K562 (cell line): ENCODE measurements around the gene CYP2A6. TPM values are rescaled to one million over a fixed set of nuclear protein-coding genes. Genes with fewer than 3 reads are reported as not detected.
"Not testable (repeated sequence)": the region's sequence is repeated elsewhere in the genome, so short reads cannot be mapped to it uniquely, and the experiment has no call there.

Source experiments
- ATAC-seq: fragments of 200-7000 bp; cut with Tn5 transposase; 3 replicates; pipeline ENCODE4 v1.9.1; 2020; ENCODE audit warnings: moderate library complexity
- BruUV-seq: library from RNA; stranded (reverse); fragments of 400-500 nt; replicated peaks from 2 replicates; lab custom pipeline; 2021; lab: Mats Ljungman, UMichigan
- CTCF ChIA-PET: fragments of 300-600 bp; formaldehyde crosslinking; extraction: SDS; loops from one replicate; lab custom pipeline; 2021; ENCODE audit warnings: low intra/inter-chr PET ratio; lab: Yijun Ruan, JAX
- POLR2A ChIA-PET: fragments of 300-600, 350-650 bp; sonication (Branson Sonifier 250); formaldehyde crosslinking; extraction: SDS; loops from one replicate; lab custom pipeline; 2021; ENCODE audit warnings: antibody characterized with exemption, inconsistent platforms; lab: Yijun Ruan, JAX
- DNase-seq, 4 experiments: peaks; one replicate each; pipeline versions ENCODE4 v3.0.0 to v3.0.0-alpha.2; 2011 to 2018; ENCODE audit warnings: low spot score in 3 of 4, mixed read lengths in 3 of 4; ENCODE audit errors: extremely low read depth in 1 of 4
- FAIRE-seq: peaks from 2 replicates; lab custom pipeline; 2011; peaks lifted over from hg19 to GRCh38; lab: Jason Lieb, UNC
- H2AFZ ChIP-seq: 2 replicates; pipeline ENCODE4 v1.6.0; 2011; ENCODE audit warnings: low read depth, low read length, control low read depth, inconsistent platforms
- H3K27ac ChIP-seq: fragments of 200-600 bp; 3 replicates; pipeline ENCODE4 v1.8.0; 2011; ENCODE audit warnings: low read depth, mild to moderate bottlenecking, control low read depth, inconsistent platforms, low read length, moderate library complexity, mixed read lengths; ENCODE audit errors: extremely low read depth
- H3K27me3 ChIP-seq, 2 experiments: fragments of 300-600 bp in 1 of 2; 2 replicates in 1 of 2; 3 replicates in 1 of 2; pipeline versions ENCODE4 v1.6.0 to v1.8.0; 2011; ENCODE audit warnings: inconsistent platforms in 2 of 2, low read length in 2 of 2, mild to moderate bottlenecking in 1 of 2, mixed read lengths in 1 of 2, moderate library complexity in 1 of 2; ENCODE audit not compliant: control insufficient read depth in 2 of 2, insufficient read depth in 2 of 2
- H3K36me3 ChIP-seq: fragments of 300-600 bp; 3 replicates; pipeline ENCODE4 v1.8.0; 2011; ENCODE audit warnings: mild to moderate bottlenecking, low read length, inconsistent platforms; ENCODE audit not compliant: control insufficient read depth, insufficient read depth
- H3K4me1 ChIP-seq, 2 experiments: fragments of 200-600 bp in 1 of 2; replicated peaks in 1 of 2; 2 replicates in 1 of 2; 3 replicates in 1 of 2; pipeline versions ENCODE4 v1.5.1 to v1.8.0; 2011; ENCODE audit warnings: inconsistent platforms in 2 of 2, low read length in 2 of 2, mild to moderate bottlenecking in 1 of 2, mixed read lengths in 1 of 2, moderate library complexity in 1 of 2; ENCODE audit not compliant: control insufficient read depth in 2 of 2, insufficient read depth in 2 of 2
- H3K4me2 ChIP-seq: 2 replicates; pipeline ENCODE4 v1.6.1; 2011; ENCODE audit warnings: low read length, control low read depth, inconsistent platforms, mixed read lengths; ENCODE audit not compliant: insufficient read depth
- H3K4me3 ChIP-seq: fragments of 200-600 bp; sonication (generic), shearing (Covaris generic); 2 replicates; pipeline ENCODE4 v1.5.1; 2016; ENCODE audit warnings: control low read depth, inconsistent platforms
- H3K79me2 ChIP-seq: fragments of 200-600 bp; 3 replicates; pipeline ENCODE4 v1.8.0; 2011; ENCODE audit warnings: low read length, inconsistent platforms; ENCODE audit not compliant: control insufficient read depth, insufficient read depth
- H3K9ac ChIP-seq, 2 experiments: 2 replicates each; pipeline versions ENCODE4 v1.6.0 to v1.6.1; 2011; ENCODE audit warnings: low read depth in 2 of 2, low read length in 2 of 2, control low read depth in 1 of 2, inconsistent platforms in 1 of 2, mild to moderate bottlenecking in 1 of 2, mixed read lengths in 1 of 2; ENCODE audit not compliant: insufficient read depth in 1 of 2
- H3K9me1 ChIP-seq: one replicate; pipeline ENCODE4 v1.6.0; 2011; ENCODE audit warnings: inconsistent platforms, mild to moderate bottlenecking, low read length, moderate library complexity; ENCODE audit not compliant: control insufficient read depth, insufficient read depth
- H3K9me3 ChIP-seq: replicated peaks from 2 replicates; pipeline ENCODE4 v1.5.1; 2011; ENCODE audit warnings: low read depth, low read length, inconsistent platforms; ENCODE audit not compliant: control insufficient read depth, insufficient read depth
- H4K20me1 ChIP-seq: replicated peaks from 2 replicates; pipeline ENCODE4 v1.6.1; 2011; ENCODE audit warnings: low read length, inconsistent platforms, mixed read lengths; ENCODE audit not compliant: control insufficient read depth, insufficient read depth
- CBX3 ChIP-seq, 2 experiments: IDR thresholded peaks; 1 replicate in 1 of 2; 2 replicates in 1 of 2; pipeline ENCODE4 v1.6.1; 2012; ENCODE audit warnings: inconsistent platforms in 2 of 2, low read length in 2 of 2, borderline replicate concordance in 1 of 2, control low read depth in 1 of 2
- CXXC5 ChIP-seq: fragments of 250-450 bp; sonication (Bioruptor Pico); IDR thresholded peaks from 2 replicates; pipeline ENCODE4 v1.8.0; 2022; ENCODE audit warnings: inconsistent platforms, mild to moderate bottlenecking, moderate library complexity
- HDAC1 ChIP-seq, 2 experiments: fragments of 450-650 bp; IDR thresholded peaks; 2 replicates each; pipeline ENCODE4 v1.6.1; 2016 to 2017; ENCODE audit warnings: inconsistent platforms in 1 of 2, mild to moderate bottlenecking in 1 of 2, moderate library complexity in 1 of 2
- HDAC2 ChIP-seq: fragments of 450-650 bp; IDR thresholded peaks from 2 replicates; pipeline ENCODE4 v1.6.1; 2016; ENCODE audit warnings: mild to moderate bottlenecking
- KDM5B ChIP-seq: fragments of 200-600 bp; sonication (generic); IDR thresholded peaks from 2 replicates; pipeline ENCODE4 v1.6.1; 2012; ENCODE audit warnings: low read depth, mild to moderate bottlenecking, moderate library complexity, low read length, control low read depth, inconsistent platforms; ENCODE audit not compliant: insufficient replicate concordance
- RCOR1 ChIP-seq, 2 experiments: IDR thresholded peaks; 2 replicates each; pipeline ENCODE4 v1.6.1; 2012; ENCODE audit warnings: low read depth in 2 of 2, low read length in 2 of 2, borderline replicate concordance in 1 of 2, improper control_type of control experiment in 1 of 2
- TBL1XR1 ChIP-seq, 2 experiments: IDR thresholded peaks; 2 replicates each; pipeline ENCODE4 v1.6.1; 2012; ENCODE audit warnings: improper control_type of control experiment in 2 of 2, low read length in 2 of 2, mild to moderate bottlenecking in 1 of 2
- ZEB2 ChIP-seq: fragments of 450-650 bp; IDR thresholded peaks from 2 replicates; pipeline ENCODE4 v1.6.1; 2016
- ZNF311 ChIP-seq: fragments of 250-450 bp; sonication (Bioruptor Pico); IDR thresholded peaks from 2 replicates; pipeline ENCODE4 v1.4.0; 2020; ENCODE audit warnings: mild to moderate bottlenecking, moderate library complexity
- WGBS: fragments of 100-300 bp; shearing (Covaris generic); methylation state at CpG from one replicate; pipeline ENCODE4 v1.1.6; 2016; ENCODE audit warnings: low coverage, mixed read lengths; ENCODE audit not compliant: insufficient coverage; ENCODE audit errors: missing lambda C conversion rate; 5-methylcytosine and 5-hydroxymethylcytosine counted together
- in situ Hi-C: fragments of 300-500 bp; cut with MboI; formaldehyde crosslinking; loops from 4 replicates; pipeline ENCODE4 v1.15.0; 2018; ENCODE audit warnings: inconsistent platforms, mixed read lengths
- intact Hi-C: fragments of 100-400 bp; cut with micrococcal nuclease; formaldehyde crosslinking; loops from 2 replicates; pipeline ENCODE4 v1.14.2; 2022
- polyA plus RNA-seq, 8 experiments: library from polyadenylated mRNA; depleted of rRNA in 4 of 8; stranded (reverse) in 5 of 8; unstranded in 3 of 8; fragments of >200 nt; fragmentation: Nextera tagmentation in 2 of 8; fragmentation: Illumina TruSeq in 1 of 8; extraction: Ambion mirVana in 2 of 8; extraction: Trizol in 1 of 8; gene quantifications; 2 replicates each; pipeline versions ENCODE4 v1.2.1 to v1.2.3, GENCODE V29; 2011 to 2014; ENCODE audit warnings: inconsistent platforms in 1 of 8, missing spikeins in 1 of 8
- total RNA-seq, 7 experiments: library from RNA; depleted of rRNA in 6 of 7; stranded (reverse); fragments of >200 nt in 6 of 7; fragmentation: Illumina TruSeq in 2 of 7; extraction: Trizol in 2 of 7; gene quantifications; 2 replicates each; pipeline versions ENCODE4 v1.2.1 to v1.2.3, GENCODE V29; 2011 to 2021; ENCODE audit warnings: low replicate concordance in 1 of 7
- TF ChIP-seq, protein P1 (sequence below), 2 experiments: IDR thresholded peaks; 2 replicates each; pipeline ENCODE4 v1.6.1; 2011; ENCODE audit warnings: borderline replicate concordance in 1 of 2, control low read depth in 1 of 2, low read depth in 1 of 2, low read length in 1 of 2, mild to moderate bottlenecking in 1 of 2, mixed read lengths in 1 of 2, moderate library complexity in 1 of 2; ENCODE audit not compliant: insufficient read depth in 1 of 2, insufficient read length in 1 of 2, poor library complexity in 1 of 2, severe bottlenecking in 1 of 2; ENCODE audit errors: extremely low read depth in 1 of 2
- TF ChIP-seq, protein P2 (sequence below): fragments of 450-650 bp; formaldehyde crosslinking; IDR thresholded peaks from 2 replicates; pipeline ENCODE4 v1.4.0; 2020; ENCODE audit warnings: mild to moderate bottlenecking, moderate library complexity
- TF ChIP-seq, protein P3 (sequence below): sonication (generic); formaldehyde crosslinking; IDR thresholded peaks from 2 replicates; pipeline ENCODE4 v1.8.0; 2022; ENCODE audit warnings: mild to moderate bottlenecking, missing genetic modification reagents
- TF ChIP-seq, protein P4 (sequence below), 3 experiments: IDR thresholded peaks in 2 of 3; conservative IDR thresholded peaks in 1 of 3; 2 replicates each; pipeline ENCODE4 v1.5.1; 2011 to 2012; ENCODE audit warnings: low read length in 3 of 3, mild to moderate bottlenecking in 3 of 3, control low read depth in 2 of 3, improper control_type of control experiment in 1 of 3, inconsistent platforms in 1 of 3, low read depth in 1 of 3, mixed read lengths in 1 of 3, moderate library complexity in 1 of 3; ENCODE audit not compliant: insufficient read depth in 2 of 3

The CYP2A6 gene
- total and polyA plus RNA-seq, 9 of the 15 experiments (the other 6 are each of a cell fraction or from before 2014, with no cell fraction given) = 0.31 TPM; not detected in 8

DNA sequence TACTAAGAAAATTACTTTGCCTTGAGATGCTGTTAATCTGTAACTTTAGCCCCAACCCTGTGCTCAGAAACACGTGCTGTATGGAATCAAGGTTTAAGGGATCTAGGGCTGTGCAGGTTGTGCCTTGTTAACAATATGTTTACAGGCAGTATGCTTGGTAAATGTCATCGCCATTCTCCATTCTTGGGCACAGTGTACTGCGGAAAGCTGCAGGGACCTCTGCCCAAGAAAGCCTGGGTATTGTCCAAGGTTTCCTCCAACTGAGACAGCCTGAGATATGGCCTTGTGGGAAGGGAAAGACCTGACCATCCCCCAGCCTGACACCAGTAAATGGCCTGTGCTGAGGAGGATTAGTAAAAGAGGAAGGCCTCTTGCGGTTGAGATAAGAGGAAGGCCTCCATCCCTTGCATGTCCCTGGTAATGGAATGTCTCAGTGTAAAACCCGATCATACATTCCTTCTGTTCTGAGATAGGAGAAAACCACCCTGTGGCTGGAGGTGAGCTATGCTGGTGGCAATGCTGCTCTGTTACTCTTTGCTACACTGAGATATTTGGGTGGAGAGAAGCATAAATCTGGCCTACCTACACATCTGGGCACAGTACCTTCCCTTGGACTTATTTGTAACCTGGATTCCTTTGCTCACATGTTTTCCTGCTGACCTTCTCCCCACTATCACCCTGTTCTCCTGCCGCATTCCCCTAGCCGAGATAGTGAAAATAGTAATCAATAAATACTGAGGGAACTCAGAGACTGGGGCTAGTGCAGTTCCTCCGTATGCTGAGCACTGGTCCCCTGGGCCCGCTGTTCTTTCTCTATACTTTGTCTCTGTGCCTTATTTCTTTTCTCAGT, 27.3 kb downstream of the CYP2A6 start:
- CTCF ChIA-PET, H3K27me3 ChIP-seq, H3K4me3 ChIP-seq, H3K9me1 ChIP-seq, H3K79me2 ChIP-seq, H3K36me3 ChIP-seq, H4K20me1 ChIP-seq, in situ Hi-C loops, H3K9me3 ChIP-seq: not testable (repeated sequence)
- Histone ChIP-seq H2AFZ (peak overlapping the region; percentile 73), H3K9ac (peak overlapping the region in 1 of 2 experiments; percentile 62; a peak in 2 of 4 replicates), H3K27ac (peak overlapping the region; percentile 84), H3K4me1 (peaks cover 45 to 60% of the 10 kb centered on the region in 2 experiments), H3K4me2 (peak overlapping the region; percentile 72)
- intact Hi-C loops = loop anchor here (2.0 to 5.0 kb wide), 3 partner anchors 42 to 161 kb away; no protein-coding TSS in a partner anchor
- DNase-seq = peak; percentile 42 to 92 (median 62)
- WGBS = 8% methylated on average over 9 of the region's 9 CpGs
- FAIRE-seq = peak; percentile 96
- POLR2A ChIA-PET = interaction anchor here (0.6 to 1.1 kb wide), 4 partner anchors 10 to 310 kb away, joined by 3 to 4 read pairs (median 3); no protein-coding TSS in a partner anchor
- BruUV-seq = TSS peak; percentile 14
- peak; percentile 24 for ATAC-seq
- TF ChIP-seq ZNF311 (CRISPR knock-in tag) (peak; percentile 61; the same call in 1 of the 2 replicates), ZEB2 (peak; percentile 89), CBX3 (IDR thresholded peaks at IDR 0.05; ENCODE audit: borderline replicate concordance in 1 of 2, low read length in 2 of 2) (0 out of 3 replicates have a peak, but pooled peaks of 1 of the 2 experiments have one; percentile 35), TBL1XR1 (IDR thresholded peaks at IDR 0.05; ENCODE audit: low read length in 2 of 2) (peak; percentile 91 to 94), HDAC1 (IDR thresholded peaks at IDR 0.05) (peak in 1 of 2 experiments; percentile 90; a peak in 3 of 4 replicates), CXXC5 (CRISPR knock-in tag) (peak; percentile 88), HDAC2 (peak; percentile 96), RCOR1 (IDR thresholded peaks at IDR 0.05; ENCODE audit: borderline replicate concordance in 1 of 2, low read depth in 2 of 2, low read length in 2 of 2) (peak; percentile 89 to 96), KDM5B (peak; percentile 15)
- TF ChIP-seq, protein P1, sequence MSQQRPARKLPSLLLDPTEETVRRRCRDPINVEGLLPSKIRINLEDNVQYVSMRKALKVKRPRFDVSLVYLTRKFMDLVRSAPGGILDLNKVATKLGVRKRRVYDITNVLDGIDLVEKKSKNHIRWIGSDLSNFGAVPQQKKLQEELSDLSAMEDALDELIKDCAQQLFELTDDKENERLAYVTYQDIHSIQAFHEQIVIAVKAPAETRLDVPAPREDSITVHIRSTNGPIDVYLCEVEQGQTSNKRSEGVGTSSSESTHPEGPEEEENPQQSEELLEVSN (IDR thresholded peaks at IDR 0.05; ENCODE audit: borderline replicate concordance in 1 of 2, extremely low read depth in 1 of 2, insufficient read depth in 1 of 2, insufficient read length in 1 of 2, low read depth in 1 of 2, low read length in 1 of 2, poor library complexity in 1 of 2, severe bottlenecking in 1 of 2) = peak in 1 of 2 experiments; percentile 7
- TF ChIP-seq, protein P2, sequence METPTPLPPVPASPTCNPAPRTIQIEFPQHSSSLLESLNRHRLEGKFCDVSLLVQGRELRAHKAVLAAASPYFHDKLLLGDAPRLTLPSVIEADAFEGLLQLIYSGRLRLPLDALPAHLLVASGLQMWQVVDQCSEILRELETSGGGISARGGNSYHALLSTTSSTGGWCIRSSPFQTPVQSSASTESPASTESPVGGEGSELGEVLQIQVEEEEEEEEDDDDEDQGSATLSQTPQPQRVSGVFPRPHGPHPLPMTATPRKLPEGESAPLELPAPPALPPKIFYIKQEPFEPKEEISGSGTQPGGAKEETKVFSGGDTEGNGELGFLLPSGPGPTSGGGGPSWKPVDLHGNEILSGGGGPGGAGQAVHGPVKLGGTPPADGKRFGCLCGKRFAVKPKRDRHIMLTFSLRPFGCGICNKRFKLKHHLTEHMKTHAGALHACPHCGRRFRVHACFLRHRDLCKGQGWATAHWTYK = peak; percentile 79; the same call in 1 of the 2 replicates
- TF ChIP-seq, protein P3, sequence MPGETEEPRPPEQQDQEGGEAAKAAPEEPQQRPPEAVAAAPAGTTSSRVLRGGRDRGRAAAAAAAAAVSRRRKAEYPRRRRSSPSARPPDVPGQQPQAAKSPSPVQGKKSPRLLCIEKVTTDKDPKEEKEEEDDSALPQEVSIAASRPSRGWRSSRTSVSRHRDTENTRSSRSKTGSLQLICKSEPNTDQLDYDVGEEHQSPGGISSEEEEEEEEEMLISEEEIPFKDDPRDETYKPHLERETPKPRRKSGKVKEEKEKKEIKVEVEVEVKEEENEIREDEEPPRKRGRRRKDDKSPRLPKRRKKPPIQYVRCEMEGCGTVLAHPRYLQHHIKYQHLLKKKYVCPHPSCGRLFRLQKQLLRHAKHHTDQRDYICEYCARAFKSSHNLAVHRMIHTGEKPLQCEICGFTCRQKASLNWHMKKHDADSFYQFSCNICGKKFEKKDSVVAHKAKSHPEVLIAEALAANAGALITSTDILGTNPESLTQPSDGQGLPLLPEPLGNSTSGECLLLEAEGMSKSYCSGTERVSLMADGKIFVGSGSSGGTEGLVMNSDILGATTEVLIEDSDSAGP (CRISPR knock-in tag) = 0 out of 2 replicates have a peak, but pooled peaks have one; percentile 46
- TF ChIP-seq, protein P4, sequence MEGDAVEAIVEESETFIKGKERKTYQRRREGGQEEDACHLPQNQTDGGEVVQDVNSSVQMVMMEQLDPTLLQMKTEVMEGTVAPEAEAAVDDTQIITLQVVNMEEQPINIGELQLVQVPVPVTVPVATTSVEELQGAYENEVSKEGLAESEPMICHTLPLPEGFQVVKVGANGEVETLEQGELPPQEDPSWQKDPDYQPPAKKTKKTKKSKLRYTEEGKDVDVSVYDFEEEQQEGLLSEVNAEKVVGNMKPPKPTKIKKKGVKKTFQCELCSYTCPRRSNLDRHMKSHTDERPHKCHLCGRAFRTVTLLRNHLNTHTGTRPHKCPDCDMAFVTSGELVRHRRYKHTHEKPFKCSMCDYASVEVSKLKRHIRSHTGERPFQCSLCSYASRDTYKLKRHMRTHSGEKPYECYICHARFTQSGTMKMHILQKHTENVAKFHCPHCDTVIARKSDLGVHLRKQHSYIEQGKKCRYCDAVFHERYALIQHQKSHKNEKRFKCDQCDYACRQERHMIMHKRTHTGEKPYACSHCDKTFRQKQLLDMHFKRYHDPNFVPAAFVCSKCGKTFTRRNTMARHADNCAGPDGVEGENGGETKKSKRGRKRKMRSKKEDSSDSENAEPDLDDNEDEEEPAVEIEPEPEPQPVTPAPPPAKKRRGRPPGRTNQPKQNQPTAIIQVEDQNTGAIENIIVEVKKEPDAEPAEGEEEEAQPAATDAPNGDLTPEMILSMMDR (IDR thresholded peaks at IDR 0.05 in 2 of 3, conservative IDR thresholded peaks at IDR 0.05 in 1 of 3; ENCODE audit: insufficient read depth in 2 of 3, low read depth in 1 of 3, low read length in 3 of 3) = peak in 1 of 3 experiments; percentile 6; a peak in 1 of 6 replicates
